Esophagus squamous epithelium (tissue), 5 donors: Measurements from ENCODE around the gene C11orf42. TPM values are rescaled to one million over a fixed set of nuclear protein-coding genes. Genes with fewer than 3 reads are reported as not detected.

Experiments used
- DNase-seq: peaks from one replicate; lab custom pipeline; 2025; lab: John Stamatoyannopoulos, UW
- H3K27ac ChIP-seq, 4 donors: fragments of 200-600 bp; sonication (generic); one replicate each; pipeline ENCODE4 v1.5.1; 2016 to 2019; ENCODE audit warnings: mild to moderate bottlenecking in 1 of 4
- H3K27me3 ChIP-seq, 4 donors: fragments of 200-600 bp; sonication (generic); 1 replicate in 3 of 4; 2 replicates in 1 of 4; pipeline versions ENCODE4 v1.5.1 to v1.6.0; 2017 to 2021; ENCODE audit warnings: antibody characterized with exemption in 1 of 4
- H3K36me3 ChIP-seq, 3 donors: fragments of 200-600 bp; sonication (generic); one replicate each; pipeline ENCODE4 v1.5.1; 2016 to 2019
- H3K4me1 ChIP-seq, 3 donors: fragments of 200-600 bp; sonication (generic); one replicate each; pipeline ENCODE4 v1.5.1; 2017 to 2019
- H3K4me3 ChIP-seq, 4 donors: fragments of 200-600 bp; sonication (generic); 1 replicate in 3 of 4; 2 replicates in 1 of 4; pipeline ENCODE4 v1.5.1; 2016 to 2019; ENCODE audit warnings: mild to moderate bottlenecking in 2 of 4, moderate library complexity in 1 of 4
- H3K9me3 ChIP-seq, 3 donors: fragments of 200-600 bp; sonication (generic); one replicate each; pipeline ENCODE4 v1.5.1; 2016 to 2019
- POLR2A ChIP-seq, 4 donors: fragments of 450-650 bp; IDR thresholded peaks; one replicate each; pipeline ENCODE4 v1.6.1; 2017; ENCODE audit warnings: antibody characterized with exemption in 4 of 4, mild to moderate bottlenecking in 4 of 4, moderate library complexity in 3 of 4
- WGBS, 2 donors: methylation state at CpG; one replicate each; pipeline ENCODE4 v1.1.5; 2018; 5-methylcytosine and 5-hydroxymethylcytosine counted together
- intact Hi-C: fragments of 100-400 bp; cut with DNase I; formaldehyde crosslinking; loops from one replicate; pipeline ENCODE4 v1.15.0; 2022
- total RNA-seq, 4 donors: library from RNA; depleted of rRNA; stranded (reverse); fragments of >200 nt; gene quantifications; one replicate each; pipeline ENCODE4 v1.1.0, GENCODE V29; 2016
- TF ChIP-seq, protein P1 (sequence below), 6 experiments: fragments of 450-650 bp in 4 of 6; fragments of 200-600 bp in 2 of 6; sonication (generic) in 2 of 6; IDR thresholded peaks; one replicate each; pipeline ENCODE4 v1.5.1; 2016 to 2019; ENCODE audit warnings: antibody characterized with exemption in 6 of 6, mild to moderate bottlenecking in 4 of 6, moderate library complexity in 4 of 6
- donor health status: DM: yes; HTN: yes; CAD: no.

C11orf42 gene
- total RNA-seq, 4 donors from 2014 or later = not detected

DNA sequence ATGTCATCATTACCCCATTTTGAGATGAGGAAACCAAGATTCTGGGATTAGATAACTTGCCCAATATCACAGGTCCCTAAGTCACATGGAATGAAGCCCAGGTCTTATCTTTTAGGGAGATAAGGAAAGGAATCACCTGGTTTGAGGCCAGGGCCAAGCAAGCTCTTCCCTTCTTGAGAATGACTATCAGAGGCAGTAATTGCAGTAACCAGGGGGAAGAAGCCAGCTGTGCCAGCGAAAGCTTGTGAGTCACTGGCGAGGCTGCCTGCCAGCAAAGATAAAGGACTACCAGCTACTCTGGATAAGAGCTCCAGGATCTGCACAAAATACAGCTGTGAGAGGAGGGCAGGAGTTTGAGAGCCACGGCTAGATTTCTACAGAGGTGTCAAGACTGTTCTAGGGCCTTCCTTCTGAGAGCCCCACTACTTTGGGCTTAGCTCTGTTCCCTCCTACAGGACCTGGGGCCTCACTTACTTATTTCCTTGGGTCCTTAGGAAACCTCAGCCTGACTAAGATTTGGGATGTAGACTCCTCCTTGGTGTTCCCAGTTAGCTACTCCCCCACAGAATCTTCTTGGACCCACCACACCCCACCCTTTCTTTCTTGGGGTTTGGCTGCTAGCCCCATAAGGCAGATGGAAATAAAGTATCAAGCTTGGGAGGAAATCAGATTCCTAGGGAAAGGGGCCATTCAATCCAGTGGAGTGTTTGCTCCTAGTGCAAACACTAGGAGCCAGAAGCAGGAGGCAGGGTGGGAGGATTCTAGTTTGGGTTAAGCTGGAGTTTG lies 44.6 kb downstream of the C11orf42 start:
- H3K4me3 ChIP-seq = no peak overlapping the region
- TF ChIP-seq, protein P1, sequence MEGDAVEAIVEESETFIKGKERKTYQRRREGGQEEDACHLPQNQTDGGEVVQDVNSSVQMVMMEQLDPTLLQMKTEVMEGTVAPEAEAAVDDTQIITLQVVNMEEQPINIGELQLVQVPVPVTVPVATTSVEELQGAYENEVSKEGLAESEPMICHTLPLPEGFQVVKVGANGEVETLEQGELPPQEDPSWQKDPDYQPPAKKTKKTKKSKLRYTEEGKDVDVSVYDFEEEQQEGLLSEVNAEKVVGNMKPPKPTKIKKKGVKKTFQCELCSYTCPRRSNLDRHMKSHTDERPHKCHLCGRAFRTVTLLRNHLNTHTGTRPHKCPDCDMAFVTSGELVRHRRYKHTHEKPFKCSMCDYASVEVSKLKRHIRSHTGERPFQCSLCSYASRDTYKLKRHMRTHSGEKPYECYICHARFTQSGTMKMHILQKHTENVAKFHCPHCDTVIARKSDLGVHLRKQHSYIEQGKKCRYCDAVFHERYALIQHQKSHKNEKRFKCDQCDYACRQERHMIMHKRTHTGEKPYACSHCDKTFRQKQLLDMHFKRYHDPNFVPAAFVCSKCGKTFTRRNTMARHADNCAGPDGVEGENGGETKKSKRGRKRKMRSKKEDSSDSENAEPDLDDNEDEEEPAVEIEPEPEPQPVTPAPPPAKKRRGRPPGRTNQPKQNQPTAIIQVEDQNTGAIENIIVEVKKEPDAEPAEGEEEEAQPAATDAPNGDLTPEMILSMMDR (IDR thresholded peaks at IDR 0.05) = no peak
- TF ChIP-seq POLR2A (IDR thresholded peaks at IDR 0.05) = no peak
- peaks cover 0 to 6% (median 0%) of the 10 kb centered on the region in 3 donors for H3K4me1 ChIP-seq
- H3K9me3 ChIP-seq = no peaks in the 10 kb centered on the region
- no peaks in the 10 kb centered on the region for H3K27me3 ChIP-seq
- no peaks in the 10 kb centered on the region for H3K36me3 ChIP-seq
- 34 to 36% methylated on average over 3 of the region's 3 CpGs for WGBS, 2 donors
- no peak overlapping the region for H3K27ac ChIP-seq
- no peak for DNase-seq
- intact Hi-C loops = no loop called here

DNA sequence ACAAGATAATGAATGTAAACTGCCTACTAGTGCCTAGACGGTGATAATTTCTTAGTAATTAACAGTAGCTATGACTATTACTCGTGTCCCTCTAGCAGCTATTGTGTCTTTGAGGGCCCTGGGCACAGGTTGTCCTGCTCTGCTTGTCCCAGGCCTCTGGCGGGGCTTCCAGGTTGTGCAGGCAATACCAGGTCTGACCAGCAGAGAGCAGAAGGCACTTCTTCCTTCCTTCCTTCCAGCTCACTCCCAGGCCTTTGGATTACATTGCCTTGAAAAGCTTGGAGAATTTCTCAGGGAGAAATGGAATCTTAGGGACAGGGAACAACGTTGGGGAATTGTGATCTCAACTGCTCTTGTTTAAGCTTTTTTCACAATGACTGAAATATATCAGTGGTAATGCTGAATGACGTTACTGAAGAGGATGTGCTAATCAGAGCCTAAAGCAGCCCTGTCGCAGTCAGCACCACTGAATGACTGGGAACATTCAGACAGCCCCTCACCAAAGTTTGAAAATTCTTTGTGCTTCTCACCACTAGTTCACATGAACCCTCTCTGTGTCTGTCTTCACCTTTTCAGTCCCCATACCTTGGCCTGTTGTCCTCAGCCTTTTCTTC lies 45.9 kb downstream of the C11orf42 start:
- TF ChIP-seq, protein P1 (IDR thresholded peaks at IDR 0.05) = peak; percentile 48 to 88 (median 82)
- TF ChIP-seq POLR2A (IDR thresholded peaks at IDR 0.05) = no peak
- Histone ChIP-seq H3K36me3 (no peaks in the 10 kb centered on the region), H3K9me3 (no peaks in the 10 kb centered on the region), H3K27me3 (peaks cover 0 to 9% (median 0%) of the 10 kb centered on the region in 4 donors), H3K4me1 (peaks cover 0 to 6% (median 0%) of the 10 kb centered on the region in 3 donors), H3K27ac (no peak overlapping the region), H3K4me3 (no peak overlapping the region)
- WGBS, 2 donors = 53 to 63% methylated on average over 5 to 6 of the region's 6 CpGs
- no peak for DNase-seq
- intact Hi-C loops = no loop called here

DNA sequence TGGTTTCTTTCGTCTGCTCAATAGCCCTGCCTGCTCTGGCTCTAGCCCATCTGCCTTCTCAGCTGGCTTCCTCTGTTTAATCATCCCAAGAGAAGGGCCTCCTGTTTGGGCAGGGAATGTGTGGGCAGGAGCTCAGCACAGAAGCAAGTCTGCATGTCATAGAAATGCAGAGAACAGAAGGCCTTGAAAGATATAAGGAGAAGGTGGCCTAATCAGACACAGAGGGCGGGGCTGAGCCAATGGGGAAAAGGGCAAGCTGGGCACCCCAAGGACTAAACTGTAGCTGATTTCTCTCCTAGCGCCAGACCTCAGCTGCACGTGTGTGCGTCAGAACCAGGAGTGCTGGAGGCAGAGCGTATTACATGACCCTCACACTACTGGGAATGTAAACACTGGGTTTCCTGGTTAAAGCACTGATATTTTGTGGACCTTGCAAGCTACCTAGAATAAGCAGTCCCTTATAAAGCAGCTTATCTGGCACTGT lies 46.7 kb downstream of the C11orf42 start:
- intact Hi-C loops = no loop called here
- H3K27me3 ChIP-seq = peaks cover 0 to 17% (median 0%) of the 10 kb centered on the region in 4 donors
- no peaks in the 10 kb centered on the region for H3K9me3 ChIP-seq
- H3K27ac ChIP-seq = no peak overlapping the region
- H3K4me1 ChIP-seq = peaks cover 0 to 6% (median 0%) of the 10 kb centered on the region in 3 donors
- WGBS, 2 donors = 79 to 90% methylated on average over 5 to 6 of the region's 6 CpGs
- H3K4me3 ChIP-seq = no peak overlapping the region
- no peaks in the 10 kb centered on the region for H3K36me3 ChIP-seq
- TF ChIP-seq, protein P1 (IDR thresholded peaks at IDR 0.05) = no peak
- no peak for TF ChIP-seq POLR2A (IDR thresholded peaks at IDR 0.05)
- no peak for DNase-seq

DNA sequence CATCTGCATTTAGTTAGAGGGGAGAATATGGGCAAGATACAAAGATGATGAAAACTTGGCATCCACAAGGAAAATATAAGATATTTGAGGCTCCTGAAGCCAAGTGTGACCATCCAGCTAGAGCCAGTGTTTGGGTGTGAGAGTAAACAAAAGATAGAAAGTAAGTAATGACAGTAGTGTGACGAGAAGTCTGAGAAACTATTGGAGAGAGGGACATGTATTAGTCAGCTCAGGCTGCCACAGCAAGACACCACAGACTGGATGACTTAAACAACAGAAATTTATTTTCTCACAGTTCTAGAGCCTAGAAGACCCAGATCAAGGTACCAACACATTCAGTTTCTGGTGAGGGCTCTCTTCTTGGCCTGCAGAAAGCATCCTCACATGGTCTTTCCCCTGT lies 47.8 kb downstream of the C11orf42 start:
- Histone ChIP-seq H3K27ac (no peak overlapping the region), H3K4me3 (no peak overlapping the region), H3K4me1 (peaks cover 0 to 6% (median 0%) of the 10 kb centered on the region in 3 donors), H3K36me3 (no peaks in the 10 kb centered on the region), H3K27me3 (peaks cover 0 to 29% (median 3%) of the 10 kb centered on the region in 4 donors), H3K9me3 (no peaks in the 10 kb centered on the region)
- intact Hi-C loops = no loop called here
- DNase-seq = no peak
- 71 to 89% methylated on average over 1 of the region's 1 CpG for WGBS, 2 donors
- TF ChIP-seq, protein P1 (IDR thresholded peaks at IDR 0.05) = no peak
- TF ChIP-seq POLR2A (IDR thresholded peaks at IDR 0.05) = no peak

DNA sequence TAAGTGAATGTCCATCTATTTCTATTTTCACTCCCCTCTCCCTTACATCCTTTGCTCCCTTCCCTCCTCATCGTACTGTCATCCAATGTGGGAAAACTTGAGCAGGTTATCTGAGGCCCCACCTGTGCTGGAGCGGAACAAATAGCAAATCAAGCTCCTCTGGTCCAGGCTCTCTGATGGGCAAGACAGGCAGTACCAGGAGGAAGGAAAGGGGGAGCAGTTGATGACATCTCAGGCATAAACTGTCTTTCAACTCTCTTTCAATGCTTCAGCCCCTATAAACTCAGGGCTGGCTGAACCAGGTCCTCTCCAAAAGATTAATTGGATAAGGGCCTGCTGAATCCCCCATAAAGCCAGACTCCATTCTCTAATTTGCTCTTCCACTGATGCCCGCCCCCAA lies 52.8 kb downstream of the C11orf42 start:
- DNase-seq = no peak
- 76 to 89% methylated on average over 2 of the region's 3 CpGs for WGBS, 2 donors
- no peak overlapping the region for H3K4me3 ChIP-seq

More for the DNA sequence above, 52.8 kb downstream of the C11orf42 start:
- Histone ChIP-seq H3K27me3 (peaks cover 0 to 64% (median 21%) of the 10 kb centered on the region in 4 donors), H3K27ac (no peak overlapping the region), H3K4me1 (peaks cover 16 to 18% (median 17%) of the 10 kb centered on the region in 3 donors), H3K9me3 (no peaks in the 10 kb centered on the region), H3K36me3 (no peaks in the 10 kb centered on the region)
- intact Hi-C loops = no loop called here
- no peak for TF ChIP-seq POLR2A (IDR thresholded peaks at IDR 0.05)
- TF ChIP-seq, protein P1 (IDR thresholded peaks at IDR 0.05) = no peak
